Left renal pelvis (tissue), 4 donors: ENCODE results near the gene ZNF687. TPM values are rescaled to one million over a fixed set of nuclear protein-coding genes. Genes with fewer than 3 reads are reported as not detected.

ENCODE experiments used
- DNase-seq, 4 donors: peaks; one replicate each; pipeline ENCODE4 v3.0.0-alpha.2; 2013; ENCODE audit warnings: low read depth in 4 of 4, low spot score in 3 of 4
- polyA plus RNA-seq, 4 donors: library from polyadenylated mRNA; unstranded; fragments of 120-200 nt; gene quantifications; one replicate each; pipeline ENCODE4 v1.2.1, GENCODE V29; 2013; ENCODE audit not compliant: insufficient read length in 4 of 4

ZNF687 gene
- polyA plus RNA-seq, 4 donors: 13.6 to 26.6 (median 21.5) TPM

- no peak for DNase-seq
Observed at GRCh38 chr1:151311011-151311410, 28.9 kb downstream of the ZNF687 start.

DNA sequence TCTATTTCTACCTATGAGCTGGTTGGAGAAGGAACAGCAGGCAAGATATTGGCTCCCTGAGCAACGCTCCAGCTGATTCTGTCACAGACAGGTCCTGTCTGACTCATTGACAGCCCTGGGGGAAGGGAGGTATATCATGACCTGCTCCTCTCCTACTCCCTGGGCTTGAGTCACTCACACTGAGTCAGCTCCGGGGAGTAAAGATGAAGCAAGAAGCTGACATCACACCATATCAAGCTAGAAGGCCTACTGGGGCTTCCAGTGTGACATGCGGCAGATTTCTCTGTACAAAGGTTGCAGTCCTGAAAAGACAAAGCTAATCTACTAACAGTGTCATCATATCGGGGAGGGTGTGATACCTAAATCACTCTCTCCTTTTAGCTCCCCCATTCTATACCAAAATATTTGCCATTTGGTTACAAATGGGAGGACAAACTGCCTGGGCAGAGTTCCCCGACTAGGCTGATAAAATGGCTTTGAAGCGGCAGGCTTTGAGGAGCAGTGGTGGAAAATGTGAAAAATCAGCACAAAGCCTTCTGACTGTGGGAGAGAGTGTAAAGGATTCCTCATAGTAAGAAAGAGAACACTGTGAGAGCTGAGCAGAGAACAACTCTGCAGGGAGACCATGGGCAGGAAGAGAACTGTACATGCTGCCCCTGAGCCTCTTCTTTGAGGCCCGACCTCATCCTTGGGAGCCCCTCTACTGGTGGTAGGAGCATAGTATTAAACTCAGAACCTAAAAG is 29.7 kb downstream of the ZNF687 start:
- no peak for DNase-seq

DNA sequence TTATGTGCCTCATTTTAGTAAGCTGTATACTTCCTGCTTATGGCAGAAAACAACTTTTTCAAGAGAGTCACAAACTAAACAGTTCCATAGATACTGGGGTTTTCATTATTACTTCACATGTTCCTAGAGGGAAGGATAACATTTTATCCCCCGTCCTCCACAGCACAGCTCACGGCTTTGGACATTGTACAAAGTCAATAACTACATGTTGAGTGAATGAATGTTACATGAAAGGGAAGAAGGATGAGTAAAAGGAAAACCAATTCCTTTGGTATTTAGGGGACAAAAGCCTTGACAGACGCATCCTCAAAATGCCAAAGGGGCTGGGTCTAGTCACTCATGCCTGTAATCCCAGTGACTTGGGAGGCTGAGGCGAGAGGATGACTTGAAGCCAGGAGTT is 30.3 kb downstream of the ZNF687 start:
- DNase-seq: no peak

- DNase-seq: no peak
Observed at GRCh38 chr1:151312826-151313225, 30.7 kb downstream of the ZNF687 start.

GRCh38 chr1:151313501-151313900 is 31.4 kb downstream of the ZNF687 start:
- no peak for DNase-seq

DNA sequence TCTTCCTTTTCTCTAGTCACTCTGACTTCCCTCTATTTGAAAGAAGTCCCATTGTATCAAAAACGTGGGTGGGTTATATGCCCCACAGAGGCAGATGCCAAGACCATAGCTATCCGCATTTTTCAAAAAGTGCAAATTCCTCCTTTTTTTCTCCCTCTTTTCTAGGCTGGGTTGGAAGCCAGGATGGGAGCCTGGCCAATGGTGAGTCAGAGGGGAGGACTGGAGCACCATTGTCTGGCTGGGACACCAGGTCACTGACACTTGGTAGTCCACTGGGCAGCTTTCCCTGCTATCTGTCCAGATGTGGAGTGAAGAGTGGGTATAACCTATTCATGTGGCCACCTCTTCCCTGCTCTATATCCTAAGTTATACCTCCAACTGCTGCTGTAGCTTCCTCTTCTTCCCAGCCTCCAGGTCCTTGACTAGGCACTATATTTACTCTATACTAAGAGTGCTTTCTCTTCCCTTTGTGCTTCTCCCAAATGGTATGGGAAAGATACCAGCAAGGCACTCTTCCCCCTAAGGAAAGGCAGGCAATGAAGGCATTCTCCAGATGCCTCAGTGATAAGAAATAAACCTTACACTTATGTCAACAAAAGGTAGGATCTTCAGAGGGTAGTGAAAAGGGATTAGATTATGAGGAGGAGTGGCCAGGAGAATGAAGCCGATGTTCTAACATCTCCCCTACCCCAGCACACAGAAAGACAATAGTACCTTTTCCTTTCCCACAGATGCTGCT is 32.2 kb downstream of the ZNF687 start:
- DNase-seq: no peak

GRCh38 chr1:151315565-151316235 is 33.6 kb downstream of the ZNF687 start:
- DNase-seq: no peak

DNA sequence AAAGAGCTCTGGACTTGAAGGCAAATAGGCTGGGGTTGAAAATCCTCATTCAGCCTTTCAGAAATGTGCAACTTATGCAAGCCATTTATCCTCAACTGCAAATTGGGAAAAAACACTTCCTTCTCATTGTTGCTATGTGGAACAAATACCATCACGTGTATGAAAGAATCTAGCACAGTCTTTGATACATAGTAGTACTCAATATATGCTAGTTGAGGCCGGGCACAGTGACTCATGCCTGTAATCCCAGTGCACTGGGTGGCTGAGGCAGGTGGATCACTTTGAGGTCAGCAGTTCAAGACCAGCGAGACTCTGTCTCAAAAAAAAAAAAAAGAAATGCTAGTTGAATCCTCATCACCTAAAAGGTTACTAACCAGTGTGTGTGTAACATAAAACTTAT is 36.9 kb downstream of the ZNF687 start:
- no peak for DNase-seq

GRCh38 chr1:151324390-151324930 is 42.4 kb downstream of the ZNF687 start:
- no peak for DNase-seq

- DNase-seq: no peak
Observed at GRCh38 chr1:151325231-151325630, 43.1 kb downstream of the ZNF687 start.

DNA sequence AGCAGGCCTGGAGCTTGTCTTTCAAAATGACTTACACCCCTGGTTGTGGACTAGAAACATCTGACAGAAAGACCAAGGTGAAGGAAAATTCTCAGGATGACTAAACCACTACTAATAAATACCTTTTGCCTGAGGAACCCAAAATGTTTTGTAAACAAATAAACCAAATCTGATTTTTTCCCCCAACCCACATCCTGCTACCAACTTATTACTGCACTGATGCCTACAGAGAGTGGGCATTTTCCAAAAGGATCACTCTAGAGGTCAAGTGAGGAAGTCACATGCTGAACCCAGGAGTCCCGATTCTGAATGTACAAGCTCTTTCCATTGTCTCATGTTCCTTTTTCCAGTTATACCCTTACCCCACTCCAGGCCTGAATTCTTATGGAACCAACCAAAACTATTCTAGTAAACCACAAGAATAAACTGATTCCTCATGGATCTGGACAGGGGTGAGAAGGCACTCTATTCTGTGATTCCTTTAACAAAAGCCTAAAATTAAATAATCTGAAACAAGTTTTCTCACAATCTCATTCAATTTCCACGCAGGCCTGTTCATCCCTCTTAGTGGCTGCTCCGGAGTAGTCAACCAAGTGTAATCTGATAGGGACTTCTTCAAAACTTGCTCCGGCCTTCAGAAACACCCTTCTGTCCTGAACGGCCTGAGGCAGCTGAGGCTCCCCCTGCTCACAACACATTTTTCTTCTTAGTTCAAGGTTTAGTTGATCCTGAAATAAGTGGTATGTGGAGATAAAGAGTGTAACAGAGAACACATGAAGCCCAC is 43.7 kb downstream of the ZNF687 start:
- no peak for DNase-seq

DNA sequence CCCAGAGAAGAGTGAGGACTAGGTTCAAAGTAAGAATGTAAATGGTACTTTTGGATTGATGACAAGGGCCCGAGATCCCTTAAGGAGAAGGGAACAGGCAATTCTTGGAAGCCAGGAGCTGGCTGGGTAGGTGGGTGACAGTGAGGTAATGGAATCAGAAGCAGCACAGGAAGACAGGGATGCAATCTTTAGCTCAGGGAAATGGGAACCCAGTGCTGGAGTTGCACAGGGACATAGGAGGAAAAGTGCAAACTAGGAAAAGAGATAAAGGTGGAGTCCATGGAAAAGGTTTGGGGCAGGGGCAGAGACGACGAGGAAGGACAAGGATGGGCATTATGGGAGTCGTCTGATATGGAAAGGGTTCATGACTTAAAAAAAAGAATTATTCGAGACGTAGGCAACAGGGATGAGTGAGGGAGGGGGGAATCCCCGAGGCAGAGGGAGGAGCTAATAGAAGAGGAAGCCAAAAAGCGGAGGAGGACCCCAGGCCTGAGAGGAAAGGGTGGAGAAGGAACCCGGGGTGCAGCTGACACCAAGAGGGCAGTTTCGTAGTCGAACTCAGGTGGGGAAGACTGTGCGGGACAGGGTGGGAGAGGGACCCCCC is 44.6 kb downstream of the ZNF687 start:
- DNase-seq: peak in 1 of 4 donors; percentile 20

DNA sequence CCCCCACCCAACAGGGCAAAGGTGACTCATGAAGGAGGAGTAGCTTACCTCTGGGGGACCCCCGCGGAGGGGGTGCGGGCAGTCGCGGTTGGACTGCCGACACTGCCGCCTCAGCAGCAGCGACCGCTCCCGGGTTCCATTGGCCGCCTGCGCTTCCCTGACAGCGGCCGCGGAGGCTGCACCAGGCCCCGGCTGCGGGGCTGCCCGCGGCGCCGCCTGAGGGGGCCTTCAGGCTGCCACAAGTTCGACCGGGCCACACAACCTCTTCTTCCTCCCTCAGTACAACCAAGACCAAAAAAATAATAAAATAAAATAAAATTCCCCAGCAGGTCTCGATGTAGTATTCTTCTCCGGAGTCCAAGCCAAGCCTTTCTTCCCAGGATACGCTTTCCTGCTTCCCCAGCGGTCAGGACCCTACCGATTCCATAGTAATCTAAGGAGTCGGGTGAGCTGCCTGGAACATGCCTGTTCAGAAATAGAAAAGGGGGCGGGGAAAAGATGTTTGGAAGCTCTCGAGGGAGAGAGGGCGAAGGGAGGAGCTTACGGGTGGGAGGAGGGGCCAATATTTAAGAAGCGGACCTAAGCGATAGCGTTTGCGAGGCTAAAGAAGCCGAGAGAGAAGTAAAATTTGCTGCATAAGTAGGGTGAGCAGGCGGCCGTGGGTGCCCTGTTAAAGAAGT is 45.3 kb downstream of the ZNF687 start, which contains the start of gene PI4KB:
TSS of gene PI4KB (minus strand) at position 194 of the 680 bp plus-strand sequence. CDS start 10,935 bp downstream, outside the sequence.
- DNase-seq: peak; percentile 96 to 99 (median 98)

DNA sequence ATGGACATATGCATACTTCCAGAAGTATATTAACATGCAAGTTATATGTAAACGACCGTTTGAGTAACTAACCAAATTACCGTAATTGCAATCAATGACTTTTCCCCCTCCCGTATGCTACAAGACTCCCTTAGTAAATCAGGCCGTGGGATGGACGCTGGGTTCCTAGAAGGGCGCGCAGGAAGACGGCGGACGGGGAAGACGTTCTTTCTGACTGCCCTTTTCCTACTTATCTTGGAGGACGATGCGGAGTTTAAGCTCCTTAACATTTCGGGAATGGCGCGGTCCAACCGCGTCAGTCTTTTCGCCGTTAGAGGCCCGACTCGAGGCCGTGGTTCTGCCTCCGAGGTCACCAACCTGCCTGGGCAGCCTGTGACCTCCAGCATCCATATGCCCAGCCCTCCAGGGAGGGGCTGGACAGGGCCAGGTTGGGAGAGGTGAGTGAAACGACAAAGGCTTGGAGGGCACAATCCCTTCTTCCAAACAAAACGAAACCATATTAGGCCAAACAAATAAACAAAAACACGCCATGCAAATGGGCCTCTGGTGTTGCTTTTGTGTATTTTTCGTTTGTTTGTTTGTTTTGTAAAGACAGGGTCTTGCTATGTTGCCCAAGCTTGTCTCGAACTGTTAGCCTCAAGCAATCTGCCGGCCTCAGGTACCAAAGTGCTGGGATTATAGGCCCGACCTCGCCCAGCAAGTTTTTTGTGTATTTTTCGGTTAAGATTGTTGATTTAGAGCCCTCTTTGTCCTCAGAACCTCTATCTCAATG is 46.0 kb downstream of the ZNF687 start:
- no peak for DNase-seq

GRCh38 chr1:151334822-151335221 is 52.7 kb downstream of the ZNF687 start:
- DNase-seq: no peak

GRCh38 chr1:151336556-151336955 is 54.5 kb downstream of the ZNF687 start:
- DNase-seq: no peak

- DNase-seq: peak in 2 of 4 donors; percentile 50 to 57
Observed at GRCh38 chr1:151340870-151341754, 59.0 kb downstream of the ZNF687 start.
